Prostate gland (tissue), 2 donors: ENCODE results near the gene IFT74. TPM values are rescaled to one million over a fixed set of nuclear protein-coding genes. Genes with fewer than 3 reads are reported as not detected.

ENCODE experiments used
- DNase-seq: peaks from one replicate; pipeline ENCODE4 v3.0.0-alpha.2; 2019; ENCODE audit warnings: low spot score
- H3K27ac ChIP-seq, 2 donors: fragments of 200-600 bp; sonication (generic); 2 replicates each; pipeline ENCODE4 v1.5.1; 2017 to 2019
- H3K27me3 ChIP-seq: fragments of 200-600 bp; sonication (generic); replicated peaks from 2 replicates; pipeline ENCODE4 v1.5.1; 2019; ENCODE audit not compliant: insufficient read depth
- H3K36me3 ChIP-seq, 2 donors: fragments of 200-600 bp; sonication (generic); 1 replicate in 1 of 2; 2 replicates in 1 of 2; pipeline versions ENCODE4 v1.5.1 to v1.8.1; 2017 to 2019
- H3K4me1 ChIP-seq: fragments of 200-600 bp; sonication (generic); replicated peaks from 2 replicates; pipeline ENCODE4 v1.5.1; 2019
- H3K4me3 ChIP-seq, 2 donors: fragments of 200-600 bp; sonication (generic); 2 replicates each; pipeline ENCODE4 v1.5.1; 2017 to 2019
- H3K9me3 ChIP-seq: fragments of 200-600 bp; sonication (generic); 2 replicates; pipeline ENCODE4 v1.5.1; 2017
- CTCF ChIP-seq, 4 experiments: fragments of 200-600 bp in 2 of 4; fragments of 450-650 bp in 2 of 4; sonication (generic) in 2 of 4; IDR thresholded peaks; 1 replicate in 3 of 4; 2 replicates in 1 of 4; pipeline ENCODE4 v1.5.1; 2016 to 2019; ENCODE audit warnings: antibody characterized with exemption in 4 of 4, mild to moderate bottlenecking in 2 of 4, moderate library complexity in 2 of 4
- POLR2A ChIP-seq: fragments of 450-650 bp; IDR thresholded peaks from one replicate; pipeline ENCODE4 v1.6.1; 2016; ENCODE audit warnings: antibody characterized with exemption, mild to moderate bottlenecking
- POLR2AphosphoS5 ChIP-seq: sonication (generic); formaldehyde crosslinking; IDR thresholded peaks from one replicate; pipeline ENCODE4 v1.6.1; 2017; ENCODE audit warnings: antibody characterized with exemption
- WGBS: methylation state at CpG from one replicate; pipeline ENCODE4 v1.1.5; 2018; 5-methylcytosine and 5-hydroxymethylcytosine counted together
- intact Hi-C: fragments of 100-400 bp; cut with DNase I; formaldehyde crosslinking; loops from one replicate; pipeline ENCODE4 v1.14.2; 2022
- total RNA-seq, 2 donors: library from RNA; depleted of rRNA; stranded (reverse); fragments of >200 nt; gene quantifications; one replicate each; pipeline ENCODE4 v1.1.0, GENCODE V29; 2016

IFT74 gene
- total RNA-seq, 2 donors from 2014 or later: 15.1 to 16.5 TPM

GRCh38 chr9:26949637-26950069, 6.6 kb upstream of the IFT74 start:
- intact Hi-C loops: no loop called here
- WGBS: 69% methylated on average over 6 of the region's 6 CpGs
- TF ChIP-seq POLR2AphosphoS5: no peak
- peaks cover 8% of the 10 kb centered on the region for H3K4me1 ChIP-seq
- H3K36me3 ChIP-seq: no peaks in the 10 kb centered on the region
- DNase-seq: no peak
- H3K27ac ChIP-seq: no peak overlapping the region
- no peaks in the 10 kb centered on the region for H3K27me3 ChIP-seq
- no peaks in the 10 kb centered on the region for H3K9me3 ChIP-seq
- no peak overlapping the region for H3K4me3 ChIP-seq

- Histone ChIP-seq H3K27me3 (no peaks in the 10 kb centered on the region), H3K4me3 (no peak overlapping the region), H3K27ac (no peak overlapping the region), H3K9me3 (no peaks in the 10 kb centered on the region), H3K36me3 (no peaks in the 10 kb centered on the region), H3K4me1 (peaks cover 5% of the 10 kb centered on the region)
- TF ChIP-seq CTCF (IDR thresholded peaks at IDR 0.05) (no peak), POLR2AphosphoS5 (no peak), POLR2A (no peak)
- DNase-seq: no peak
- 89% methylated on average over 1 of the region's 1 CpG for WGBS
- intact Hi-C loops: no loop called here
Measured at GRCh38 chr9:26950521-26950920, 5.7 kb upstream of the IFT74 start.

GRCh38 chr9:26951794-26952193, 4.4 kb upstream of the IFT74 start:
- 75% methylated on average over 3 of the region's 3 CpGs for WGBS

GRCh38 chr9:26954050-26954508, 2.1 kb upstream of the IFT74 start:
- Histone ChIP-seq H3K9me3 (no peaks in the 10 kb centered on the region), H3K27me3 (no peaks in the 10 kb centered on the region), H3K4me1 (no peaks in the 10 kb centered on the region), H3K36me3 (no peaks in the 10 kb centered on the region), H3K4me3 (no peak overlapping the region), H3K27ac (no peak overlapping the region)
- DNase-seq: no peak
- WGBS: 78% methylated on average over 3 of the region's 3 CpGs
- TF ChIP-seq POLR2AphosphoS5 (no peak), POLR2A (no peak), CTCF (IDR thresholded peaks at IDR 0.05) (no peak)
- intact Hi-C loops: no loop called here

More at GRCh38 chr9:26951794-26952193, 4.4 kb upstream of the IFT74 start:
- Histone ChIP-seq H3K4me3 (no peak overlapping the region), H3K4me1 (peaks cover 5% of the 10 kb centered on the region), H3K9me3 (no peaks in the 10 kb centered on the region), H3K27ac (no peak overlapping the region), H3K36me3 (no peaks in the 10 kb centered on the region), H3K27me3 (no peaks in the 10 kb centered on the region)
- intact Hi-C loops: no loop called here
- TF ChIP-seq CTCF (IDR thresholded peaks at IDR 0.05) (no peak), POLR2AphosphoS5 (no peak), POLR2A (no peak)
- DNase-seq: no peak

- TF ChIP-seq CTCF (IDR thresholded peaks at IDR 0.05) (no peak), POLR2A (no peak), POLR2AphosphoS5 (no peak)
- DNase-seq: no peak
- Histone ChIP-seq H3K27ac (peak overlapping the region; percentile 81 to 87), H3K27me3 (no peaks in the 10 kb centered on the region), H3K4me3 (peak overlapping the region; percentile 46 to 54), H3K9me3 (no peaks in the 10 kb centered on the region), H3K4me1 (no peaks in the 10 kb centered on the region), H3K36me3 (no peaks in the 10 kb centered on the region)
- 56% methylated on average over 4 of the region's 4 CpGs for WGBS
- intact Hi-C loops: no loop called here
Measured at GRCh38 chr9:26955222-26955903, 849 bp upstream of the IFT74 start.
